Osteoblast (primary cell): ENCODE results near the gene UPP2. TPM values are rescaled to one million over a fixed set of nuclear protein-coding genes. Genes with fewer than 3 reads are reported as not detected.

Experiments
- DNase-seq: peaks from one replicate; pipeline ENCODE4 v3.0.0; 2011; ENCODE audit warnings: low spot score, mixed read lengths; ENCODE audit not compliant: insufficient read length; ENCODE audit errors: missing footprints
- H2AFZ ChIP-seq: 2 replicates; pipeline ENCODE4 v1.6.0; 2011; ENCODE audit warnings: mild to moderate bottlenecking, low read length
- H3K27ac ChIP-seq: 2 replicates; pipeline ENCODE4 v1.5.1; 2011; ENCODE audit warnings: mild to moderate bottlenecking, low read depth, low read length, moderate library complexity
- H3K27me3 ChIP-seq: 2 replicates; pipeline ENCODE4 v1.6.0; 2012; ENCODE audit warnings: mild to moderate bottlenecking, control low read depth, inconsistent platforms, low read length, moderate library complexity; ENCODE audit not compliant: insufficient read depth
- H3K36me3 ChIP-seq: 2 replicates; pipeline ENCODE4 v1.5.1; 2011; ENCODE audit warnings: mild to moderate bottlenecking, low read length, control low read depth, moderate library complexity; ENCODE audit not compliant: insufficient read depth
- H3K4me1 ChIP-seq: 2 replicates; pipeline ENCODE4 v1.5.1; 2011; ENCODE audit warnings: mild to moderate bottlenecking, low read length, control low read depth, moderate library complexity; ENCODE audit not compliant: insufficient read depth
- H3K4me2 ChIP-seq: 2 replicates; pipeline ENCODE4 v1.6.0; 2011; ENCODE audit warnings: mild to moderate bottlenecking, low read length; ENCODE audit not compliant: insufficient read depth
- H3K4me3 ChIP-seq: fragments of 200-600 bp; sonication (generic); 3 replicates; pipeline ENCODE4 v1.5.1; 2012; ENCODE audit warnings: mild to moderate bottlenecking, low read length, inconsistent platforms; ENCODE audit not compliant: insufficient read depth
- H3K79me2 ChIP-seq: 2 replicates; pipeline ENCODE4 v1.6.0; 2012; ENCODE audit warnings: mild to moderate bottlenecking, low read length, control low read depth, inconsistent platforms; ENCODE audit not compliant: insufficient read depth
- H3K9me3 ChIP-seq: 2 replicates; pipeline ENCODE4 v1.5.1; 2011; ENCODE audit warnings: low read depth, low read length, control low read depth
- H4K20me1 ChIP-seq: 2 replicates; pipeline ENCODE4 v1.6.0; 2012; ENCODE audit warnings: mild to moderate bottlenecking, low read length, control low read depth; ENCODE audit not compliant: insufficient read depth
- total RNA-seq: library from RNA; depleted of rRNA; stranded (reverse); fragments of >200 nt; gene quantifications from 2 replicates; pipeline ENCODE4 v1.2.3, GENCODE V29; 2012
- TF ChIP-seq, protein P1 (sequence below): IDR thresholded peaks from 2 replicates; pipeline ENCODE4 v1.5.1; 2011; ENCODE audit warnings: mild to moderate bottlenecking, low read depth, low read length, moderate library complexity; ENCODE audit errors: extremely low read depth

UPP2 gene
- total RNA-seq, 1 donor = not detected

DNA sequence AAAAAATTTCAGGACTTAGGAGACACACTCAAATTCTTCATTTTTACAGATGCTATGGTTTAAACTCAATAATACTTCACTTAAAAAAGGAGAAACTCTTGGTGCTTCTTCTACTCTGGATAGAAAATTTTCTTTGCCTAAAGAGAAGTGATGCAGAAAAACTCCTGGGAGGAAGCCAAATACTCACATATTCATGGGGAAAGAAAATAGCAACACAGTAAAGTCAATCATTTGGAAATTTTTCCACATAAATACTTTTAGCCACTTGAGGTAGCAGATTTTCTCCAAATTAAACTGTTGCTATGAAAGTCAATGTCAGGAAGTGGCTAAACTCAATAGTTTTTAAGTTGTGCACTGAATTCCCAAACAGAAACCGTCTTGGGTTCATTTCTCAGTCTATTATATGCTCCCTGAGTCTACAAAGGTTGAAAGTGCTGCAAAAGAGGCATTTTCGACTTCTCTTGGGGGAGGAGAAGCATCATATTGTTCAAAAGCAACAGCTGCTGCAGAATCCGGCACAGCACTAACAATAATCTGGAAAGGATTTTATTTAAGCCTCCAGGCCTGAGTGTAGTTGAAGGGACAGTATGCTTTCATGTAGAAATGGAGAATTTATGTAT is 81.1 kb downstream of the UPP2 start:
- no peaks in the 10 kb centered on the region for H3K9me3 ChIP-seq
- H4K20me1 ChIP-seq = no peaks in the 10 kb centered on the region
- no peak for DNase-seq
- no peak overlapping the region for H3K4me3 ChIP-seq
- H3K27me3 ChIP-seq = peaks cover 23% of the 10 kb centered on the region
- H3K4me2 ChIP-seq = no peak overlapping the region
- H3K27ac ChIP-seq = no peak overlapping the region
- H3K36me3 ChIP-seq = no peaks in the 10 kb centered on the region
- H3K4me1 ChIP-seq = no peaks in the 10 kb centered on the region
- no peak overlapping the region for H2AFZ ChIP-seq
- TF ChIP-seq, protein P1, sequence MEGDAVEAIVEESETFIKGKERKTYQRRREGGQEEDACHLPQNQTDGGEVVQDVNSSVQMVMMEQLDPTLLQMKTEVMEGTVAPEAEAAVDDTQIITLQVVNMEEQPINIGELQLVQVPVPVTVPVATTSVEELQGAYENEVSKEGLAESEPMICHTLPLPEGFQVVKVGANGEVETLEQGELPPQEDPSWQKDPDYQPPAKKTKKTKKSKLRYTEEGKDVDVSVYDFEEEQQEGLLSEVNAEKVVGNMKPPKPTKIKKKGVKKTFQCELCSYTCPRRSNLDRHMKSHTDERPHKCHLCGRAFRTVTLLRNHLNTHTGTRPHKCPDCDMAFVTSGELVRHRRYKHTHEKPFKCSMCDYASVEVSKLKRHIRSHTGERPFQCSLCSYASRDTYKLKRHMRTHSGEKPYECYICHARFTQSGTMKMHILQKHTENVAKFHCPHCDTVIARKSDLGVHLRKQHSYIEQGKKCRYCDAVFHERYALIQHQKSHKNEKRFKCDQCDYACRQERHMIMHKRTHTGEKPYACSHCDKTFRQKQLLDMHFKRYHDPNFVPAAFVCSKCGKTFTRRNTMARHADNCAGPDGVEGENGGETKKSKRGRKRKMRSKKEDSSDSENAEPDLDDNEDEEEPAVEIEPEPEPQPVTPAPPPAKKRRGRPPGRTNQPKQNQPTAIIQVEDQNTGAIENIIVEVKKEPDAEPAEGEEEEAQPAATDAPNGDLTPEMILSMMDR = no peak
- no peaks in the 10 kb centered on the region for H3K79me2 ChIP-seq

DNA sequence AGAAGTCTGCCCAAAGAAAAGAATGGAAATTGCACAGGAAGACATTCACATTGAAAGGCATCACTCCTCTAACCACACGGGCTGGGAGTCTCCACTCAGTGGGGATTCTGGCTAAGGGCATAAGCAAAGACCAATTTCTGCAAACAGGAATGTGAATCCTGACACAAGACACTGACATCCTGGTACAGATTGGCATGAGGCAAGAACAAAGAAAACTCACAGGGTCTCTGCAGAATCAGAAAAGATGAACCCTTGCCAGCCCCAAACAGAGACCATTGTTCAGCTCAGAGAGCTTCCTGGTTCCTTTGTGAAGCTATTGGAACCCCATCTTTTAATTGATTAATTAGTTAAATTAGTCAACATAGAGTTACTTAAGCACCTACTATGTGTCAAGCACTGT is 82.3 kb downstream of the UPP2 start:
- Histone ChIP-seq H3K27me3 (peaks cover 19% of the 10 kb centered on the region), H3K36me3 (no peaks in the 10 kb centered on the region), H3K79me2 (no peaks in the 10 kb centered on the region), H3K4me2 (no peak overlapping the region), H3K4me1 (no peaks in the 10 kb centered on the region), H3K4me3 (no peak overlapping the region), H4K20me1 (no peaks in the 10 kb centered on the region), H3K9me3 (no peaks in the 10 kb centered on the region), H3K27ac (no peak overlapping the region), H2AFZ (no peak overlapping the region)
- no peak for DNase-seq
- TF ChIP-seq, protein P1 = no peak

DNA sequence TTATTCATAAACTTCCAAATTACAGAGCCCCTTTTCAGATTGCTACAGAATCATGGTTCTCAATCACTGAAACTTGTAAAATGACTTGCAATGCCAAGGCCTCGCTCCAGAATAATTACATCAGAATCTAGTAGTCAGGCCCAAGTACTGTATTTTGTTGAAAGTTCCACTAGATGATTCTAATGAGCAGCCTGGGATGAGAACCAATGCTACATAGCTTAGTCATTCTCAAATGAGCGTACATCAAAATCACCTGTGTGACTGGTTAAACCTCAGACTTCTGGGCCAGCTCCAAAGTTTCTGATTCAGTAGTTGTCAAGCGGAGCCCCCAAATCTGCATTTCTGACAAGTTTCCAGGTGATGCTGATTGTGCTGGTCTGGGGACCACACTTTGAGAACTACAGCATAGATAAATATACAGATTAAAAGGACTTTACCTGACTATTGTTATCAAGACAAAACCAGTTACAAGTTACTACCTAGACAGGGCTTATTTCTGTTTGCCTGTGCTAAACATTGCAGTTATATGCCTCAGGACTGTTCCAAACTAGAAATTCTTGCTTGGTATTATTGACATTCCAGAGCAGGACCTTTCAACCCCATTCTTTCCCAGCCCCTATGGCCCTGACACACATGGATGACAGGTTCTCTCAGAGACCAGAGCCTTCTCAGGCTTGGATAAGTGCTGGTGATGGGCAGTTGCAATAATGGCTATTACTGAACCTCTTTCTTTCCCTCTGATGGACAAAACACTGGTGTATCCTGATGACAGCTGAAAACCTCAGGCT is 83.1 kb downstream of the UPP2 start:
- H4K20me1 ChIP-seq = no peaks in the 10 kb centered on the region
- no peaks in the 10 kb centered on the region for H3K36me3 ChIP-seq
- no peak overlapping the region for H3K27ac ChIP-seq
- no peaks in the 10 kb centered on the region for H3K4me1 ChIP-seq
- no peak overlapping the region for H3K4me2 ChIP-seq
- H3K9me3 ChIP-seq = no peaks in the 10 kb centered on the region
- peaks cover 19% of the 10 kb centered on the region for H3K27me3 ChIP-seq
- H3K79me2 ChIP-seq = no peaks in the 10 kb centered on the region
- H2AFZ ChIP-seq = no peak overlapping the region
- no peak for DNase-seq
- no peak overlapping the region for H3K4me3 ChIP-seq
- TF ChIP-seq, protein P1 = no peak

Other genes with a start within 250 kb of the UPP2 start
- 52.5 and 53.9 TPM in 2 replicates for gene ACVR1, start 225.5 kb upstream of the UPP2 start, total RNA-seq